Glomerular visceral epithelial cell (primary cell): ENCODE results near the gene SPOP.
"Not testable (repeated sequence)": the region's sequence is repeated elsewhere in the genome, so short reads cannot be mapped to it uniquely, and the experiment has no call there.

Experiments used
- DNase-seq: peaks from one replicate; pipeline ENCODE4 v3.0.0-alpha.2; 2016; ENCODE audit errors: extremely low spot score

SPOP gene

DNA sequence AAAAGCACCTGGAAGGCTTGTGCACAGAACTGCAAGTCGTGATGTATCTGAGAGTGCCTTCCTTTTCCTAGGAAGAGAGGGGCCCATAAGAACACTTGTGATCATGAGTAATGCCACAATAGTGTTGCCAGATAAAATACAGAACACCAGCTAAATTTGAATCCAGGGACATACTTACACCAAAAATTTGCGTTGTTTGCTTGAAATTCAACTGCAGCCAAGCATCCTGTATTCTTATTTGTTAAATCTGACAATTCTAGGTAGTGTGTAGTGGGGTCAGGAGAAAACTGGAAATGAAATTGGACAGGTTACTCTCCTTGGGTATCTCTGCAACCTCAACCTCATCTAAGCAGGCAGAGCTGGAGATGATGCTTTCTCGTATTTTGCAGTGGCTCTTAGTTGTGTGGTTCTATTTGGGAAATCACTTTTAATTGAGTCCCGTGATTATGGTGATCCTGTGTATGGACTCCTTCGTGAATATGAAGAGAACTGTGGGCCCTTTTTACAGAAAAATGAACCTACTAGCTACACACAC is 17.9 kb upstream of the SPOP start:
- no peak for DNase-seq

DNA sequence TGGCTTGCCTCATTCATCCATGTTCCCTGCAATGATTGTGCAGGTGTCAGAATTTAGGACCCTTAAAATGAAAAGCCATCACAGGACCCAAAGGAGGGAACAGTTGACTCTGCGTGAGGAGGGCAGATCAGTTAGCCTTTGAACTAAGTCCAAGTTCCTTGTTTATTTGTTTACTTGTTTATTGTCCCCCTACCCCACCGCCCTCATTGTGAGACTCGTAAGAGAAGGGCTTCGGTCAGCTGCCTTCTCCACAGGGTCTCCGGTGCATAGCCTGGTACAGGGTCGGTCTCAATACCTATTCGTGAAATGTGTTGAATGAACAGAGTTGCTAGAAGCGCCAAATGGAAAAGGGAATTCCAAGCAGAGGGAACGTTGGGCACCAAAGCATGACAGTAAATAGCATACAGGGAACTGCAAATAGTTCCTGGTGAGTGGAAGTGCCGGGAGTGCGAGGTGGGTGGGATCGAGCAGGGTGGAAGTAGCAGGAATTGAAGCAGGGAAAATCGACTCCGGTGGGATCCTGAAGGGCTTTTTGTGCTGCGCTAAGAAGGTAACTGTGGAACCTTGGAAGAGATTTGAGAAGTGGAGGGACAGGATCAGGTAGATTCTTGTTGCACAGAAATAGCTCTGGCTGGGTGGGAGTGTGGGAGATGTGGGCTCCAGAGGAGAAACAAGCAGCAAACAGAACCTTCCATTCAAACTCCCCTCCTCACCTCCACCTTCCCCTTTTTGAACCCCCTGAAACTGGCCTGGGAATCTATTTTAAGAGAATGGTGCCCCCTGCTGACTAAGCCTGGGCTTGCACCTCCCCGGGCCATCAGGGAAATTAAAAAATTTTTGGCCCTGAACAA is 17.2 kb upstream of the SPOP start:
- DNase-seq, result peak; percentile 47

- DNase-seq, result no peak
Observed at GRCh38 chr17:49692751-49693150, 14.9 kb upstream of the SPOP start.

GRCh38 chr17:49691677-49692191 is 13.8 kb upstream of the SPOP start:
- DNase-seq, result no peak

DNA sequence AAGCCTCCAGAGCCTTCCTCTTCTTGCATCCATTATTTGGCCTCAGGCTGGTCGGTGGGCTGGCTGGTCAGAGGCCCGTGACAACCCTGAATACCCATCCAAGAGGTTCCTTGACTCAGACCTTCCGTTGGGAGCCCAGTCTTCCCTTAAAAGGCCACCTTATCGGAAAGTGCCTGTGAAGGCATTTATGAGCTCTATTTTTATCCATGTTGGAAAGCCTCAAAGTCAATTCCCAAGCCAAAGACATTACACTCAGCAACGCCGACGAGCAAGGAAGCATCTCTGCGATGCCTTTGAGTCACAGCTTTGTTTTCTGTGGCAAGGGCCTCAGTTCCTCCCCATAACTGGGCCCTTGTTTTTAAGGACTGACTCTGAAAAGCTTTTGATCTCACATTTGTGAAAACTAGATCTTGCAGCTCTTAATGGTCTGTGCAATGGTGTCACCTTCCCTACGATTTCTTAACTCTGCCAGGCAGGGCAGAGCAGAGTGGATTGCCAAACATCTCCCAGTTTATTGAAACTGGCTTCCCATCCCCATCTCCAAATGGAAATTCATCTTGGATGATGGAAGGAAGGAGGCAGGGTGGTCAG is 13.3 kb upstream of the SPOP start:
- DNase-seq, result no peak

GRCh38 chr17:49690256-49690655 is 12.4 kb upstream of the SPOP start:
- DNase-seq, result no peak

- no peak for DNase-seq
Observed at GRCh38 chr17:49688848-49689247, 11.0 kb upstream of the SPOP start.

GRCh38 chr17:49687878-49688491 is 10.1 kb upstream of the SPOP start:
- no peak for DNase-seq

- DNase-seq, result no peak
Observed at GRCh38 chr17:49681106-49681979, 3.4 kb upstream of the SPOP start.

- DNase-seq, result no peak
Observed at GRCh38 chr17:49680314-49680713, 2.4 kb upstream of the SPOP start.

GRCh38 chr17:49677134-49677932 is 564 bp downstream of the SPOP start:
- DNase-seq, result peak; percentile 97

DNA sequence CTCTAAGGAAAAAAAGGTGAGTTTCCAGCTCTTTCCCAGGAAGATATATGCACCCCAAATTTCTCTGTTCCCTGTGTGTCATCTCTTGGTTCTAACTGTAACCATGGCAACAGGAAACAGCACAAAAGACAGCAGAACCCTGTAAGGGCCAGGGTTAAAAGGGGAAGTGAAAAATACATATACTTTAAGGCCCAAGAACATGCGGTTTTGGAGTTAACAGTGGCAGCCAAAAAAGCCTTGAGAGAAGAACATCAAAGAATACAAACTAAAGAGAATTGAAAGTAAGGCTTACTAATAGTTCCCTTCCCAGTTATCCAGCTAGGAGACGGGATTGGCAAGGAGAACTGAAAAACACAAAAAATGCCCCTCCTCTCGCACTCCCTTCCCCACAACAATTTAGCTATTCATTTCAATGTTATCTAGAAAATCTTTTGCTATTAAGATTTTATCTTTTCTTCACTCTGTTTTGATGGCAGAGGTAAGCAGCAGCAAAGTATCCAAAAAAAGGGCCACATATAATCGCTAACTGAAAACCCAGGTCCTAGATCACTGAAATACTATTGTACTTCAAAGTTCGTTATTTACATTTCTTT is 1.5 kb downstream of the SPOP start:
- DNase-seq, result peak; percentile 40

GRCh38 chr17:49674507-49674906 is 3.4 kb downstream of the SPOP start:
- DNase-seq, result no peak

DNA sequence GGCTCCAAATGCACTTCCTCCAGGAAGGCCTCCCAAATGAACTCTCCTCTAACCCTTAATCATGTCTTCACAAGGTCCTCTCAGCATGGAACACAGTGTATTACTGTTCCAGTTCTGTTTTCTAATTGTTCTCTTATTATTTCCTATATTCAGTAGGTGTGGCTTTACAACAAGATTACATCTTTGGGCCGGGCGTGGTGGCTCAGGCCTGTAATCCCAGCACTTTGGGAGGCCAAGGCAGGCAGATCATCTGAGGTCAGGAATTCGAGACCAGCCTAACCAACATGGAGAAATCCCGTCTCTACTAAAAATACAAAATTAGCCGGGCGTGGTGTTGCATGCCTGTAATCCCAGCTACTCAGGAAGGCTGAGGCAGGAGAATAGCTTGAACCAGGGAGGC is 4.2 kb downstream of the SPOP start:
- not testable (repeated sequence) for DNase-seq

DNA sequence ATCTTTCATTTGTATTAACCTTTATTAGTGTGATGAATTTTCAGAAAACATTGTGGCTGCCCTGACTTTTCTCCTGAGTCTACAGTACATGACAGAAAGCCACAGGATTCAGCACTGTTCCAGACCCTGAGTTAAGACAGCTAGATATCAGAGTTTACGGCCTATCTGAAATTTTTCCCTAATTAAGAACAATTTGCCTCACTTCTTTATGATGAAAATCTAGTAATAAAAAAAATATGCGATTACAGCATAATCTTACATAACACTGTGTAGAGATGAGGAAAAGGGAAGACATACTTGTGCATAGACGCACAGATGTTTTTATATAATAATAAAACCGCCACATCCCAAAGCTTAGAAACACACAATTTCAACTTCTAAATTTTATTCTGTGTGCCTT is 7.3 kb downstream of the SPOP start:
- no peak for DNase-seq

DNA sequence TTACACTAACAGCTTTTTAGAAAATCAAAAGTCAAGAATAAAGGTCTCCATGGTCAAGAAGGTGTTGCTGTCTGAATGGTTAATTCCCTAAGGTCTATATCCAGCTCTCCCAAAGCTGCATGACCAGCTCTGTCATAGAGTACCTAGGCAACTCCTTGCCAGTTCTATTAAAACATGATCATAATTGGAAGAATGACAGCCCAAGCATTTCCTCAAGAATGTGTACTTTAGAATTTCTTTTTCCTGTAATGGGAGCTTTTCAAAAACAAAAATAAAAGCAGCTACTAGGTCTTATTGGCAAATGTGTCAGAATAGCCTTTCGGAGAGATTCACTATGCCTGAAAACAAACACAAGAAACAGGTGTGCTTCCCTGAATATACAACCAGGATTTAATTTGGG is 7.9 kb downstream of the SPOP start:
- no peak for DNase-seq

DNA sequence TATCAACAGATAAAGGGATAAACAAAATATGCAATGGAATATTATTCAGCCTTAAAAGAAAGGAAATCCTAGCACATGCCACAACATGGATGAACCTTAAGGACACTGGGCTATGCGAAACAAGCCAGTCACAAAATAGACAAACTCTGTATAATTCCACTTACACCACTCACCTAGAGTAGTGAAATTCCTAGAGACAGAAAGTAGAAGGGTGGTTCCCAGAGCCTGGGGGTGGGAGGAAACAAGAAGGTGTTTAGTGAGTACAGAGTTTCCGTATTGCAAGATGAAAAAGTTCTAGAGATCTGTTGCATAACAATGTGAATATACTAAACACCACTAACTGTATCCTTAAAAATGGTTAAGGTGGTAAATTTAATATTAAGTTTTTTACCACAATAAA is 10.0 kb downstream of the SPOP start:
- DNase-seq, result no peak

DNA sequence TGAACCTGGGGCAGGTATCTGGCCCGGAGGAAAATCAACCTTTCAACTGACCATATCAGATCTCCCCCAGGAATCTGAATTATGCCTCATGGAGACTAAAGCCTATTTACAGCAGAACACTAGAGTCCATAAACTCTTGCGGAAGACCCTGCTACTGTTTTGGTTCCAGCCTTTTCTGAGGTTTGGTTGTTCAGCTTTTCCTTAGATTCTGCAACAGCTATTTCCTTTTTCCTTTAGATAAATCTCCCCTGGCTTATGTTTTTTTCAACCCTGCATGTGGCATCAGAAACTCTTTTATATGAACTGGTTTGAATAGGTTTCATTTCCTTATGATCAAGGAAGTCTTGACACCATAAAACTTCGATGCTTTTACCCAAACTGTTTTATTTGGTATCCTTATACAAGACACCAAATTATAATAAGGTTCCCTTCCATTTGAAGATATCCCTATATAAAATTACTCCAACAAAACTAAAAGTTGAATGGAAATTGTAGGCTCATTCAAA is 13.1 kb downstream of the SPOP start:
- no peak for DNase-seq

GRCh38 chr17:49659661-49660382 is 18.1 kb downstream of the SPOP start:
- DNase-seq, result no peak
